SJSA1 (cell line): Measurements from ENCODE around the gene DSCAM. TPM values are rescaled to one million over a fixed set of nuclear protein-coding genes. Genes with fewer than 3 reads are reported as not detected.

Source experiments
- DNase-seq, 2 experiments: peaks; one replicate each; pipeline ENCODE4 v3.0.0-alpha.2; 2015 to 2020; ENCODE audit warnings: low spot score in 2 of 2, low read depth in 1 of 2
- H3K27ac ChIP-seq: fragments of 250-450 bp; sonication (Bioruptor Pico); 2 replicates; pipeline ENCODE4 v1.5.1; 2020; ENCODE audit warnings: mild to moderate bottlenecking, moderate library complexity
- H3K27me3 ChIP-seq: fragments of 250-450 bp; sonication (Bioruptor Pico); replicated peaks from 2 replicates; pipeline ENCODE4 v1.5.1; 2020; ENCODE audit warnings: mild to moderate bottlenecking, moderate library complexity
- H3K36me3 ChIP-seq: fragments of 250-450 bp; sonication (Bioruptor Pico); 2 replicates; pipeline ENCODE4 v1.5.1; 2020; ENCODE audit warnings: mild to moderate bottlenecking
- H3K4me1 ChIP-seq: fragments of 250-450 bp; sonication (Bioruptor Pico); replicated peaks from 2 replicates; pipeline ENCODE4 v1.6.1; 2021; ENCODE audit warnings: mild to moderate bottlenecking
- H3K4me3 ChIP-seq: fragments of 250-450 bp; sonication (Bioruptor Pico); 2 replicates; pipeline ENCODE4 v1.5.1; 2020; ENCODE audit warnings: mild to moderate bottlenecking
- H3K9me3 ChIP-seq: fragments of 250-450 bp; sonication (Bioruptor Pico); replicated peaks from 2 replicates; pipeline ENCODE4 v1.5.1; 2020; ENCODE audit warnings: mild to moderate bottlenecking
- total RNA-seq: library from RNA; depleted of rRNA; stranded (reverse); fragments of >200 nt; shearing (Covaris generic); gene quantifications from 2 replicates; pipeline ENCODE4 v1.2.3, GENCODE V29; 2014

DSCAM gene
- total RNA-seq, 1 experiment from 2014 or later = not detected

DNA sequence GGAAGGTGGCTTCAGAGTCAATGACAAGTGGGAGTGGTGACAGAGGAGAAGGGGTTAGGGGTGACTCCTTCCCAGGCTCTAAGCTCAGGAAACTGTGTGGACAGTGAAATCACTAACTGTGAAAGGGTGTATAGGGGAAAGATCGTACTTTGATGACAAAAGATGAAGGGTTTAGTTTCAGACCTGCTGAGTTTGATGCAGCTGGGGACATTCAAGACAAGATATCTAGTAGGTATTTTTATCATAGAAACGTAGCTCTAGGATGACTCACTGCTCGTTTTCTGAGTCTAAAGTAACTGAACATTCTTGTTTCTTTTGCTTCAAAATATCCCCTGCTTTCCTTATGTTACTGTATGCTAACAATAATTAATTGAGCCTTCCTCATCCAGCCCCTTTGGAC, 830.7 kb downstream of the DSCAM start:
- Histone ChIP-seq H3K27ac (no peak overlapping the region), H3K4me3 (no peak overlapping the region), H3K36me3 (no peaks in the 10 kb centered on the region), H3K9me3 (peaks cover 9% of the 10 kb centered on the region; the same call in 1 of the 2 replicates), H3K4me1 (no peaks in the 10 kb centered on the region), H3K27me3 (no peaks in the 10 kb centered on the region)
- DNase-seq = no peak

GRCh38 chr21:40015818-40016217, 831.1 kb downstream of the DSCAM start:
- Histone ChIP-seq H3K27ac (no peak overlapping the region), H3K9me3 (peaks cover 9% of the 10 kb centered on the region; the same call in 1 of the 2 replicates), H3K4me1 (no peaks in the 10 kb centered on the region)

GRCh38 chr21:40014394-40014793, 832.6 kb downstream of the DSCAM start:
- Histone ChIP-seq H3K27ac (no peak overlapping the region), H3K4me3 (no peak overlapping the region), H3K36me3 (no peaks in the 10 kb centered on the region), H3K27me3 (no peaks in the 10 kb centered on the region), H3K4me1 (no peaks in the 10 kb centered on the region), H3K9me3 (peaks cover 8% of the 10 kb centered on the region; the same call in 1 of the 2 replicates)
- peak in 1 of 2 experiments; percentile 25 for DNase-seq

More at GRCh38 chr21:40015818-40016217, 831.1 kb downstream of the DSCAM start:
- H3K27me3 ChIP-seq = no peaks in the 10 kb centered on the region
- peak in 1 of 2 experiments; percentile 12 for DNase-seq
- no peak overlapping the region for H3K4me3 ChIP-seq
- no peaks in the 10 kb centered on the region for H3K36me3 ChIP-seq

GRCh38 chr21:40013001-40013735, 833.8 kb downstream of the DSCAM start:
- Histone ChIP-seq H3K36me3 (no peaks in the 10 kb centered on the region), H3K27me3 (no peaks in the 10 kb centered on the region), H3K27ac (no peak overlapping the region), H3K4me3 (no peak overlapping the region), H3K9me3 (peaks cover 5% of the 10 kb centered on the region; the same call in 1 of the 2 replicates), H3K4me1 (no peaks in the 10 kb centered on the region)
- DNase-seq = no peak

GRCh38 chr21:40011371-40011770, 835.6 kb downstream of the DSCAM start:
- Histone ChIP-seq H3K9me3 (peaks cover 5% of the 10 kb centered on the region; the same call in 1 of the 2 replicates), H3K4me1 (no peaks in the 10 kb centered on the region), H3K27ac (no peak overlapping the region), H3K36me3 (no peaks in the 10 kb centered on the region), H3K4me3 (no peak overlapping the region), H3K27me3 (no peaks in the 10 kb centered on the region)
- no peak for DNase-seq

- no peaks in the 10 kb centered on the region for H3K36me3 ChIP-seq
- no peaks in the 10 kb centered on the region for H3K4me1 ChIP-seq
- no peaks in the 10 kb centered on the region for H3K9me3 ChIP-seq
- no peaks in the 10 kb centered on the region for H3K27me3 ChIP-seq
- DNase-seq = no peak
- H3K27ac ChIP-seq = no peak overlapping the region
- H3K4me3 ChIP-seq = no peak overlapping the region
Measured at GRCh38 chr21:40002978-40003377, 844.0 kb downstream of the DSCAM start.

DNA sequence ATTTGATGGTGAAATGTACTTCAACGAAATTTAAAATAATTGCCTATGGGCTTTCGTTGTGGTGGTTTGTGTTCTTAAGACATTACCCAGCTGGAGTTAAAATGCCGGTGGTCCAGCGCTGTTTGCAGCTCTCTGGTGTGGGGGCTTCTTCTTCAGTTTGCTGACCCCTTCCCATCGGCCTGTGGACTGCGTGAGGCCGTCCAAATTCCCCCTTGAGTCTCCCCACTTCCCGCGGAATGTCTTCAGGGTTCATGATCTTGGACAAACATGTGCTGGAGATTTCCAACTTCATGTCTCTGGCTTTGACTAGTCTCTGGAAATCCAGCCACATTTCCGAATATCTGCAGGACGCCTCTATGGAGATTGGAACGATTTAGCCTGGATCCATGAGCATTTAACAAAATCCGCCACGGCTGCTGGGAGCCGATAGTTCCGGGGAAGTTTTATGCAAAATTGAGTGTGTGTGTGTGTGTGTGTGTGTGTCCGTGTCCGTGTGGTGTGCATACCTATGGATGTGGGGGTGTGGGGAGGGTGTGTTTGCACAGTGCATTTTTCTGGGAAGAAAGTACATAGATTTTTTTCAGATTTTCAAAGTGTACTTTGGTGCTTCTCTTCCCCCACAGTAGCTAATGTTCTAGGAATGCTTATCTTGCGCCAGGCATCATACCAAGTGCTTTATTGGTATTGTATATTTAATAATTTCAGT, 862.5 kb downstream of the DSCAM start:
- H3K4me3 ChIP-seq = no peak overlapping the region
- no peaks in the 10 kb centered on the region for H3K36me3 ChIP-seq
- no peak for DNase-seq
- no peaks in the 10 kb centered on the region for H3K4me1 ChIP-seq
- no peak overlapping the region for H3K27ac ChIP-seq
- H3K9me3 ChIP-seq = 0 out of 2 replicates have a peak, but pooled peaks cover 2% of the 10 kb centered on the region
- H3K27me3 ChIP-seq = no peaks in the 10 kb centered on the region

DNA sequence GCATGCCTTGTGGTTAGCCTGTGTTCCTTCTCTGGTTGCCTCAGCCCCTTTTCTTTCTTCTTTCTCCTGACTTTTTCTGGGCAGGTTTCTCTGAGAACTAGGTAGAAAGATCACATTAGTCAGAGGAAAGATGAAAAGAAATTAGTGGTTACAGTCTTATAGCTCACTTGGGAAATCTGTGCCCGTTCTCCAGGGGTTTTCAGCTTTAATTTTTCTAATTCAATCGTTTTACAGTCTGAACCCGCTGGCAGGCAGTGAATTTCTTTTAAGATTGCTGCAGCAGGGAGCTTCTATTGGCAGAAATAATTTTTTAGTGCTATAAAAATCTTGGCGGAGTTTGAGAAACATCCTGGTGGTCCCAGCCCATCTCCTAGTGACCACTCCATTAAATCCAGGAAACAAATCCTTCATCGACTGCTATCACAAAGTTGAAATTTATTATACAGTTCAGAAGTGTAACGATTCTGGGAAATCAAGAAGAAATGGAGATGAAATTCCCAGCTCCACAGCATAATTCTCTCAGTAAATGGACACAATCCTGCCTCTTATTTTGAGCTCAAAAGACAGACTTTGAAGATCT, 866.6 kb downstream of the DSCAM start:
- no peaks in the 10 kb centered on the region for H3K9me3 ChIP-seq
- no peaks in the 10 kb centered on the region for H3K36me3 ChIP-seq
- no peak for DNase-seq
- H3K27ac ChIP-seq = no peak overlapping the region
- no peak overlapping the region for H3K4me3 ChIP-seq
- H3K27me3 ChIP-seq = no peaks in the 10 kb centered on the region
- no peaks in the 10 kb centered on the region for H3K4me1 ChIP-seq

GRCh38 chr21:39979321-39979720, 867.6 kb downstream of the DSCAM start:
- H3K4me1 ChIP-seq = no peaks in the 10 kb centered on the region
- no peaks in the 10 kb centered on the region for H3K36me3 ChIP-seq
- no peak for DNase-seq
- no peak overlapping the region for H3K27ac ChIP-seq
- H3K9me3 ChIP-seq = no peaks in the 10 kb centered on the region
- H3K4me3 ChIP-seq = no peak overlapping the region
- H3K27me3 ChIP-seq = no peaks in the 10 kb centered on the region

- Histone ChIP-seq H3K9me3 (no peaks in the 10 kb centered on the region), H3K27me3 (no peaks in the 10 kb centered on the region), H3K36me3 (no peaks in the 10 kb centered on the region), H3K27ac (no peak overlapping the region), H3K4me3 (no peak overlapping the region), H3K4me1 (no peaks in the 10 kb centered on the region)
- DNase-seq = no peak
Measured at GRCh38 chr21:39976800-39977199, 870.2 kb downstream of the DSCAM start.

- DNase-seq = no peak
- Histone ChIP-seq H3K4me3 (no peak overlapping the region), H3K27me3 (no peaks in the 10 kb centered on the region), H3K9me3 (no peaks in the 10 kb centered on the region), H3K4me1 (no peaks in the 10 kb centered on the region), H3K36me3 (no peaks in the 10 kb centered on the region), H3K27ac (no peak overlapping the region)
Measured at GRCh38 chr21:39972976-39973770, 873.8 kb downstream of the DSCAM start.

DNA sequence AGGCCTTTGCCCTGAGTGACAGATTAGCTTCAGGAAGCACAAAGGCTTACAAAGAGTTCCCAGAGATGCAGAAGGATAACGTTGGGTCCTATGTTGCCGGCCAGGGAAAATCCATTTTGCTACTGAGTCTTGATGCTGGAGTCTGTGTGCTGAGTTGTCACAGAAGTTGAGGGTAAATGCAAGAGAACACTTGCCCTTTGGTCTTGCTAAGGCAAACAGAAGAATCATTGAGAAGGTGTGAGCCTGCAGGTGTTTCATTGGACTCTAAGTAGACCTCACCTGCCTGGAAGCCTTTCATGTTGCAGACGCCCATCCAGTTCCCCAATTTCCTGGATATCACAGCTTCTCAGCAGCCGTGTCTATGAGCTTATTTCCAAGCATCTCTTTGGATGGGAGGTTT, 874.5 kb downstream of the DSCAM start:
- Histone ChIP-seq H3K4me1 (no peaks in the 10 kb centered on the region), H3K27ac (no peak overlapping the region), H3K36me3 (no peaks in the 10 kb centered on the region), H3K4me3 (no peak overlapping the region), H3K9me3 (no peaks in the 10 kb centered on the region), H3K27me3 (no peaks in the 10 kb centered on the region)
- no peak for DNase-seq

- Histone ChIP-seq H3K36me3 (no peaks in the 10 kb centered on the region), H3K27me3 (no peaks in the 10 kb centered on the region), H3K27ac (no peak overlapping the region), H3K4me1 (no peaks in the 10 kb centered on the region), H3K4me3 (no peak overlapping the region), H3K9me3 (no peaks in the 10 kb centered on the region)
- no peak for DNase-seq
Measured at GRCh38 chr21:39971956-39972355, 875.0 kb downstream of the DSCAM start.
